ENCODE measurements around the gene PGM5. TPM values are rescaled to one million over a fixed set of nuclear protein-coding genes. Genes with fewer than 3 reads are reported as not detected.

PGM5 gene
- total and polyA plus RNA-seq, 2 of the 8 experiments (the other 6 are each of a cell fraction or from before 2014, with no cell fraction given) = not detected

DNA sequence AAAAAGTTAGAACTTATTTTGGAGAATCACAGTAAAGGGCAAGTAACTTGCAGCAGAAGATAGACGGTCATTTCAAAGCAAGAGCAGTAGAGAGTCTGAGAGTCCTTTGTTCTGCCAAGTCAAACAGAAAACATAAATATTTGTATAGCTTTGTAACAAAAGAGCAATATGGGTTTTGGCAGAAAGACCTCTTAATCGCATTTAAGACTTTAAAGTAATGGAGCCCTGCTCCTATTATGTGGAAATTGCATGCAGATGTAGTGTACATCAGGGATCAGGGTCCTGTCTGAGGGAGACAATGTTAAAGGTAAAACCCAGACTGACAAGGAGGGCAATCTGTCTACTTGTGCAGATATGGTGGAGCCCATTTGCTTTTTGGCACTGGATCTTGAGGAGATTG, 87.2 kb downstream of the PGM5 start:
- H4K5ac ChIP-seq (ENCODE audit: insufficient read length, low read depth, low read length) = no peak overlapping the region
- no peak overlapping the region for H3K27ac ChIP-seq (ENCODE audit: low read depth, low read length)
- FAIRE-seq (no peak), DNase-seq (ENCODE audit: low read depth in 1 of 2, low spot score in 2 of 2) (no peak)
- H3K4me3 ChIP-seq (ENCODE audit: extremely low read depth in 1 of 4, insufficient read depth in 2 of 4, low read depth in 3 of 4, low read length in 4 of 4) = no peak overlapping the region
- no peaks in the 10 kb centered on the region for H3K79me2 ChIP-seq (ENCODE audit: control insufficient read depth in 1 of 2, insufficient read depth in 2 of 2, low read length in 2 of 2)
- H4K91ac ChIP-seq (replicated peaks; ENCODE audit: insufficient read length, low read length) = no peak overlapping the region
- H3K79me1 ChIP-seq (ENCODE audit: low read depth, low read length) = no peaks in the 10 kb centered on the region
- H3K4ac ChIP-seq (replicated peaks; ENCODE audit: insufficient read length, low read depth, low read length) = no peak overlapping the region
- TF ChIP-seq TAF7 (optimal IDR thresholded peaks at IDR 0.05; ENCODE audit: borderline replicate concordance, low read depth, low read length) = no peak
- TF ChIP-seq RBBP5 (IDR thresholded peaks at IDR 0.05; ENCODE audit: borderline replicate concordance, low read depth, low read length) = no peak
- no peak for TF ChIP-seq SP2 (IDR thresholded peaks at IDR 0.05; ENCODE audit: low read length)
- no peak overlapping the region for H3K14ac ChIP-seq (ENCODE audit: insufficient read length)
- H4K20me1 ChIP-seq (replicated peaks in 1 of 2; ENCODE audit: control insufficient read depth in 1 of 2, insufficient read depth in 2 of 2, low read length in 2 of 2) = no peaks in the 10 kb centered on the region
- no peak overlapping the region for H2BK5ac ChIP-seq (ENCODE audit: low read depth, low read length)
- 92% methylated on average over 2 of the region's 2 CpGs; no CpG with 5 or more reads in 1 of the 2 experiments for WGBS, 2 experiments (ENCODE audit: extremely low coverage in 1 of 2, insufficient coverage in 1 of 2, insufficient read length in 1 of 2, insufficient replicate concordance in 2 of 2, low coverage in 1 of 2, low lambda C conversion rate in 2 of 2, missing lambda C conversion rate in 1 of 2)
- no peaks in the 10 kb centered on the region for H3K4me1 ChIP-seq (replicated peaks in 1 of 4; ENCODE audit: control insufficient read depth in 3 of 4, insufficient read depth in 4 of 4, low read length in 3 of 4)
- ChIA-PET POLR2A (ENCODE audit: partially characterized antibody) (no interaction called here), CTCF (ENCODE audit: partially characterized antibody) (interaction anchor here (1.6 kb wide), 1 partner anchor 8 kb away, joined by 4 read pairs; no protein-coding TSS in a partner anchor)
- no peak overlapping the region for H3K56ac ChIP-seq (replicated peaks; ENCODE audit: insufficient read length, low read depth, low read length)
- no peak overlapping the region for H2BK120ac ChIP-seq (replicated peaks; ENCODE audit: low read depth, low read length)
- no peak overlapping the region for H2BK20ac ChIP-seq (ENCODE audit: low read length)
- no peak overlapping the region for H3K18ac ChIP-seq (ENCODE audit: extremely low read depth, low read length)
- no peak overlapping the region for H3K4me2 ChIP-seq (ENCODE audit: insufficient read depth in 1 of 2, low read depth in 2 of 2, low read length in 2 of 2)
- H4K8ac ChIP-seq (ENCODE audit: extremely low read depth, insufficient read depth, low read length) = no peak overlapping the region
- H2BK12ac ChIP-seq (ENCODE audit: low read depth, low read length) = no peak overlapping the region
- H3K23me2 ChIP-seq (ENCODE audit: low read depth, low read length) = no peaks in the 10 kb centered on the region; the same call in 1 of the 2 replicates
- peaks cover 0 to 2% (median under 1%) of the 10 kb centered on the region in 4 experiments; a peak in 3 of 7 replicates for H3K27me3 ChIP-seq (replicated peaks in 1 of 4; ENCODE audit: control insufficient read depth in 3 of 4, extremely low read depth in 1 of 4, insufficient read depth in 3 of 4, low read length in 3 of 4)
- H3K9ac ChIP-seq (replicated peaks in 1 of 4; ENCODE audit: extremely low read depth in 1 of 4, low read depth in 3 of 4, low read length in 3 of 4) = no peak overlapping the region
- no peak overlapping the region for H2AFZ ChIP-seq (ENCODE audit: low read length)
- no peak overlapping the region for H2AK5ac ChIP-seq (ENCODE audit: low read depth, low read length)
- no peaks in the 10 kb centered on the region for H3K9me3 ChIP-seq (ENCODE audit: insufficient read depth in 2 of 2, low read depth in 1 of 2, low read length in 1 of 2)
- H3K36me3 ChIP-seq (ENCODE audit: control insufficient read depth in 2 of 4, insufficient read depth in 4 of 4, low read length in 3 of 4) = no peaks in the 10 kb centered on the region
- H2BK15ac ChIP-seq (ENCODE audit: low read length) = no peak overlapping the region
- H3K23ac ChIP-seq (ENCODE audit: insufficient read length) = no peak overlapping the region
